ENCODE results near the gene HTR3E.
"Not testable (repeated sequence)": the region's sequence is repeated elsewhere in the genome, so short reads cannot be mapped to it uniquely, and the experiment has no call there.

HTR3E gene, protein sequence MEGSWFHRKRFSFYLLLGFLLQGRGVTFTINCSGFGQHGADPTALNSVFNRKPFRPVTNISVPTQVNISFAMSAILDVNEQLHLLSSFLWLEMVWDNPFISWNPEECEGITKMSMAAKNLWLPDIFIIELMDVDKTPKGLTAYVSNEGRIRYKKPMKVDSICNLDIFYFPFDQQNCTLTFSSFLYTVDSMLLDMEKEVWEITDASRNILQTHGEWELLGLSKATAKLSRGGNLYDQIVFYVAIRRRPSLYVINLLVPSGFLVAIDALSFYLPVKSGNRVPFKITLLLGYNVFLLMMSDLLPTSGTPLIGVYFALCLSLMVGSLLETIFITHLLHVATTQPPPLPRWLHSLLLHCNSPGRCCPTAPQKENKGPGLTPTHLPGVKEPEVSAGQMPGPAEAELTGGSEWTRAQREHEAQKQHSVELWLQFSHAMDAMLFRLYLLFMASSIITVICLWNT

DNA sequence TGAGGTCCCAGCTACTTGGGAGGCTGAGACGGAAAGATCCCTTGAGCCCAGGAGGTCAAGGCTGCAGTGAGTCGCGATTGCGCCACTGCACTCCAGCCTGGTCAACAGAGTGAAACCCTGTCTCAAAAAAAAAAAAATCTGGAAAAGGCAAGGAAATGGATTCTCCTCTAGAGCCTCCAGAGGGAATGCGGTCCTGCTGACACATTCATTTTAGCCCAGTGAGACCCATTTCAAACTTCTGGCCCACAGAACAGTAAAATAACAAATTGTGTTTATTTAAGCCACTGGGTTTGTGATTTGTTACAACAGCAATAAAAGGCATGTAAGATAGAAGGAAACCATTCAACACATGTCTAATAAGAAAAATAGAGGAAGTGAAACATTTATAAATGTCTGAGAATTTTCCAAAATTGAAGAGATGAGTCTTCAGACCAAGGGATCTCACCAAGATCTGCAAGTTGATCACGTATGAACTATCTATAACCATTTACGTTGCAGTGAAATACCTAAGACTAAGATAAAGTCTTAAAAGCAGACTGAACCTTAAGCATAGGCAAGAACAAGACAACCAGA, at the start of gene HTR3E:
TSS of gene HTR3E (plus strand) at position 254 of the 573 bp plus-strand sequence. CDS start 466 bp downstream, outside the sequence.
- no peak for DNase-seq (ENCODE audit: low spot score)

DNA sequence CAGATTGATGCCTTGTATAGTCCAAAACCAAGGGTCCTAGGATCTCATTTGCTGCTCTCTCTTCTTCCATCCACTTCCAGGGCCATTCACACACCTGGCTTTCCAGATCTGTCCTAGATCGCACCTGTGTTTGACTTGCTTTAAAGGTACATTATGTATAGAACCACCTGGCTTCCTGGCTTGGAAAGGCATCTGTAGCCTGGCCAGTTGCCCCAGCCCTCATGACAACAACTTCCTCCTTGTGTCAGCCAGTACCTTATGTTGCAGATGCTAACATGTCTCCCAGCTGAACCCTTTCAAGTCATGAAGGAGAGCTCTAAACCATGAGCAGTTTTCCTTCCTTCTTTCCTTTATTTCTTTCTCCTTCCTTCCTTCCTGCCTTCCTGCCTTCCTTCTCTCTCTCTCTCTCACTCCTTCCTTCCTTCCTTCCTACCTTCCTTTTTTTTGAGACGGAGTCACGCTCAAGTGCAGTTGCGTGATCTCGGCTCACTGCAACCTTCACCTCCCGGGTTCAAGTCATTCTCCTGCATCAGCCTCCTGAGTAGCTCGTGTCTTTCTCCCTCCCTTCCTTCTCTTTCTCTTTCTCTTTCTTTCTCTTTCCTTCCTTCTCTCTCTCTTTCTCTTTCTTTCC, 46.5 kb upstream of the HTR3E start:
- DNase-seq (ENCODE audit: low spot score) = no peak

DNA sequence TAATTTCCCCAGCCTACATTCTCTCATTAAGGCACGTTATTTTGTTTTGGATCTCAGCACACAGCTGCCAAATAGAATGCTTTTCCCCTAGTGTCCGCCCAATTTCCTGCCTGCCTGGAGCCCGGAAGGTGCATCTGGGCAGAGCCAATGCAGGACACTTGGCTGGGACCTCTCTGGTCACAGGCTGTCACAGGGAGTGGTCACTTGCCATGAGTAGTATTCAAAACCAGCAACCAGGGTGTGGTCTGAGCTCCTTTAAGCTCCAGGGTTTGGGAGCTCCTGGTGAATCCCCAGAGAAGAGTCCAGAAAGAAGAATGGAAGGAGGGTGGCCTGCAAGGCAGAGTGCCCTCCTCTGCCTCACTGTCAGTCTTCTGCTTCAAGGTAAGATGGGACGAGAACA, 44.1 kb upstream of the HTR3E start, which contains the start of gene HTR3C:
TSS of gene HTR3C (plus strand) at position 281 of the 400 bp plus-strand sequence. CDS start at position 315, 34 bp downstream.
- DNase-seq (ENCODE audit: low spot score) = no peak

DNA sequence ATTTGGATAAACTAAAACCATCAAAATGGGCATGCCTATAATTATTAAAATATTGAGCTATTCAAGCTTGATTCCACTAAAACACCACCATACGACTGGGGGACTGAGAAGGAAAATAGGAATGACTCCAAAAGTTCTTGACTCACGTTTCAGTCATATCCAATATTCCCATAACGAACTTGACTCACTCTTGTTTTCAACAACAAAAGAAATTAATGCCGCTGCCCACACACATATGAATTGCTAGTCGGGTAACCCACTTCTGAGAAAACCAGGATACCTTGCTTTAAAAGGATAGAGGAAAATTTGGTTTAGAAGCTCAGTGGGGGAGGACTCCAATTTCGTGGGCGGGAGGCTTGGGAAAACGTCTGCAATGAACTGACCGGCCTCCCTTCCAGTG, 38.8 kb upstream of the HTR3E start:
- DNase-seq (ENCODE audit: low spot score) = no peak

DNA sequence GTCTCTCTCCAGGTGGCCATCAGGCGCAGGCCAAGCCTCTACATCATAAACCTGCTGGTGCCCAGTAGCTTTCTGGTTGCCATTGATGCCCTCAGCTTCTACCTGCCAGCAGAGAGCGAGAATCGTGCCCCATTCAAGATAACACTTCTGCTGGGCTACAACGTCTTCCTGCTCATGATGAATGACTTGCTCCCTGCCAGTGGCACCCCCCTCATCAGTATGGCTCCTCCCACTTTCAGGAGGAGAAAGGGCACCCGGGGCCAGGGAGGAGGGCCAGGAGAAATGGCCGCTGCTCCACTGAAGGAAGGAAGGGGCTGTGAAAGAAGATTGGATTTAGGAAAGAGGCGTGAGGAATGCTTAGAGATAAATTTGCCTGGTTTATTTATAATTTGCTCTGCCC, 37.4 kb upstream of the HTR3E start:
- DNase-seq (ENCODE audit: low spot score) = no peak

DNA sequence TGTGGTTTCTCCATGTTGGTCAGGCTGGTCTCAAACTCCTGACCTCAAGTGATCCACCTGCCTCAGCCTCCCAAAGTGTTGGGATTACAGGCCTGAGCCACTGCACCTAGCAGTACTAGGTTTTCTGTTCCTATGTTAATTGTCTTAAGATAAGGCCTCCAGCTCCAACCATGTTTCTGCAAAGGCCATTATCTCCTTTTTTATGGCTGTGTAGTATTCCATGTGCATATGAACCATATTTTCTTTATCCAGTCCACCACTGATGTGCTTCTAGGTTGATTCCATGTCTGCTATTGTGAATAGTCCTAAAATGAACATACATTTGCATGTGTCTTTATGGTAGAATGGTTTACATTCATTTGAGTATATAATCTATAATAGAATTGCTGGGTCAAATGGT, 34.2 kb upstream of the HTR3E start:
- DNase-seq (ENCODE audit: low spot score) = no peak

DNA sequence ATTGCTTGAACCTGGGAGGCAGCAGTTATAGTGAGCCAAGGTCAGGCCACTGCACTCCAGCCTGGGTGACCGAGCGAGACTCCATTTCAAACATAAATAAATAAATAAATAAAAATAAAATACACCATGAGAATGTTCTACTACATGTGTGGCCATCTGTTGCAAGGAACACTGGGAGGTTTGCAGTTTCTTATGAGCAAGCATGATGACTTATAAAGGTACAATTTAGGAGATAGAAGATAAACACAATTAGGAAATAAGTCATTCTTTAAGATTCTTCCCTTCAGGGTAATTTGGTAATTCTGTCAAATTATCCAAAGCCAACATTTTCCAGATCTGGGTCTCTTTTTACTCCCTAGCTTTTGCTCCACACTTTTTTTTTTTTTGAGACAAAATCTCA, 30.7 kb upstream of the HTR3E start:
- DNase-seq (ENCODE audit: low spot score) = no peak

DNA sequence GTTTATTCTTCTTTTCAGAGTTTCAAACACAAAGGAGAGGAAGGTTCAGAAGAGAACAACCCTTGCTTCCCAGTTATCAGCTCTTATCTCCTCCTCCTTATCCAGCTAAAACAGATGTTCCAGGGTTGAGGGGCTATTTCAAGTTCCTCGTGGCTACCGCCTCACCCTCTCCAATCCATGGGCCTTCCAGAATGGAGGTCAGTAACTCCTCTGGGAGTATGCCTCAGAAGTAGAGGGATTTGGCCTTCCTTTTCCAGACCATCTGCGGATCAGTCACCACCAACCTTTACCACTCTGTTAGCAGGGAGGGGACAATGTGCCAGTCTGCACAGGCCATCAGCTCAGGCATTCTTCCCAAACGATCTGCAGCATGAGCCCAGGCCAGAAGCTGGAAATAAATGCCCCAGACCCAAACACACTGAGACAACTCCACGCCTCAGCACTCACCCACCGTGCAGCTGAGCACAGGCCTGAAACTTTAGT, 29.2 kb upstream of the HTR3E start:
- DNase-seq (ENCODE audit: low spot score) = no peak

DNA sequence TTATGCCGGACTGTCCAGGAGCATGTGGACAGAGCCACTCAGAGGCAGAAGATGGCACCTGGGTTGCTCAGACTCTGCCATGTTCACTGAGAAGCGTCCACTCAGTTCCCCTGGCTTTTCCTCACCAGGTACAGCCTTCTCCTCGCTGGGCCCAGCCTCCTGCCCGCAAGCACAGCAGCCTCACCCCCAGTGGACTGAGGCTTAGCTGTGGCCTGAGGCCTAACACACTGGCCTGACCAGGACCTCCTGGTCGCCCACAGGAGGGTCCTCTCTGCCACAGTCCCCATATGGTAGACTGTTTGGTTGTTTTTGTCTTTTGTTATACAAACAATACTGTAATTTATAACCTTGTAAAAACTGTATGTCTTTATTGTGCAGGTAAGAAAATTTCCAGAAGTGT, 28.5 kb upstream of the HTR3E start:
- DNase-seq (ENCODE audit: low spot score) = no peak

DNA sequence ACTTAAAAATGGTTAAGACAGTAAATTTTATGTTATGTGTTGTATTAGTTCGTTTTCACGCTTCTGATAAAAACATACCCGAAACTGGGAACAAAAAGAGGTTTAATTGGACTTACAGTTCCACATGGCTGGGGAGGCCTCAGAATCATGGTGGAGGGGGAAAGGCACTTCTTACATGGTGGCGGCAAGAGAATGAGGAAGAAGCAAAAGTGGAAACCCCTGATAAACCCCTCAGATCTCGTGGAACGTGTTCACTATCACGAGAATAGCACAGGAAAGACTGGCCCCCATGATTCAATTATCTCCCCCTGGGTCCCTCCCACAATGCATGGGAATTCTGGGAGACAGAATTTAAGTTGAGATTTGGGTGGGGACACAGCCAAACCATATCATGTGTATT, 25.7 kb upstream of the HTR3E start:
- not testable (repeated sequence) for DNase-seq (ENCODE audit: low spot score)

DNA sequence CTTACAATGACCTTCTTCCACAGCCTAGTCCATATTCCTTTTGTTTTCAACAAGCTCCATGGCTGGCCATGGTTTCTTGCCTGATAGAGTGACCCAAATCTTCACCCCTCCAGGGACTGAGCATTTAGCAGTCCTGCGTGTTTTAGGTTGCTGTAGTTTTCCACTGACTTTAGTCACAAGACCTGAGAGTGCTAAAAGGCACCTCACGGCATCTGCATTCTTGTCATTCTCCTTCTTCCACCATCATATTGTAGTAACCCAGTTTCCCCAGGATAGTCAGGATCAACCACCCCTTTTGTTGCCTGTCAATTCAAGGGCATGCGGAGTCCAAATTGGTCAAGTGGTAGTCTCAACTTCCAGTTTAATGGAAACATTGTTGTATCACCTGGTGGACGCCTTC, 23.2 kb upstream of the HTR3E start:
- no peak for DNase-seq (ENCODE audit: low spot score)

DNA sequence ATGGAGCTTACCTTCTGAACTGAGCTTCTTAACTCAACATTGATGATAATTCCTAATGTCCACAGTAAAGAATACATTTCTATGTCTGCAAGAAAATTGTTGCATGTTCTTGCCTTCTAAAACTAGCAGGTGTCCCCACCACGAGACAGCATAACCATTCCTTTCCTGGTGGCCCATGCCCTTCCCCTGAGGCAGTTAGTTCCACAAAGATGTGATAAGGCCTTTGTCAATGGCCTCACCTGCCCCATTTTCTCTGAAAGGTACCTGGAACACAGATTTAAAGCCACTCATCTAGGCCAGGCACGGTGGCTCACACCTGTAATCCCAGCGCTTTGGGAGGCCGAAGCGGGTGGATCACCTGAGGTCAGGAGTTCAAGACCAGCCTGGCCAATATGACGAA, 21.0 kb upstream of the HTR3E start:
- DNase-seq (ENCODE audit: low spot score) = no peak

DNA sequence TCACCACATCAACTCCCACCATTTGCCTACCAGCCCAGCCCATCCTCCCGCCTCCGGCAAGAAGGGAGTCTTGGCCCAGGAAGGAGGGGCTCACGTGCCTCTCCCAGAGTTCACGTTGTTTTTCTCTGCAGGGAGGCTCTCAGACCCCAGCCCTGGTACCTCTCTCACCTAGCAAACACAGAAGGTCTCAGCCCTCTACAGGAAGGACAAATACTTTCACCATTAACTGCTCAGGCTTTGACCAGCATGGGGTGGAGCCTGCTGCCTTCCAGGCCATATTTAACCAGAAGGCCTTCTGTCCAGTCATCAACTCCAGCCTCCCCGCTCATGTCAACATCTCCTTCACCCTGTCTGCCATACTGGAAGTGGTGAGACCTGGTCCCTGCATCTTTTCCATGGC, 19.0 kb upstream of the HTR3E start:
- DNase-seq (ENCODE audit: low spot score) = no peak

DNA sequence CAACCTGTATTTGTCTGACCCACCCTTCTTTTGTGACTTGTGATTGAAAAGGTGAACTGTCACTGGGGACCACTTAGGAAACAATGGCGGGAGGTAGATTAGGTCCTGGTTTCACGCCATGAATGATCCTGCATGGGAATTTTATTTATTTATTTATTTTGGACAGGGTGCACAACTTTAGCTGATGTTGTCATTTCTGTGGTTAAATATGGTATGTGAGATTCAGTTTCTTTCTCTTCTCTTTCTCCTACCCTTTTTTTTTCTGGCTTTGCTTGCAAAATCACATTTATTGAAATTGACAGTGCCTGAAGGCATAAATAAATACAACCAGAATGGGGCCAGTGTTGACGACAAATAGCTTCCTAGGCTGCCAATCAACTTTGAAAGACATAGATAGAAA, 18.0 kb upstream of the HTR3E start:
- no peak for DNase-seq (ENCODE audit: low spot score)

DNA sequence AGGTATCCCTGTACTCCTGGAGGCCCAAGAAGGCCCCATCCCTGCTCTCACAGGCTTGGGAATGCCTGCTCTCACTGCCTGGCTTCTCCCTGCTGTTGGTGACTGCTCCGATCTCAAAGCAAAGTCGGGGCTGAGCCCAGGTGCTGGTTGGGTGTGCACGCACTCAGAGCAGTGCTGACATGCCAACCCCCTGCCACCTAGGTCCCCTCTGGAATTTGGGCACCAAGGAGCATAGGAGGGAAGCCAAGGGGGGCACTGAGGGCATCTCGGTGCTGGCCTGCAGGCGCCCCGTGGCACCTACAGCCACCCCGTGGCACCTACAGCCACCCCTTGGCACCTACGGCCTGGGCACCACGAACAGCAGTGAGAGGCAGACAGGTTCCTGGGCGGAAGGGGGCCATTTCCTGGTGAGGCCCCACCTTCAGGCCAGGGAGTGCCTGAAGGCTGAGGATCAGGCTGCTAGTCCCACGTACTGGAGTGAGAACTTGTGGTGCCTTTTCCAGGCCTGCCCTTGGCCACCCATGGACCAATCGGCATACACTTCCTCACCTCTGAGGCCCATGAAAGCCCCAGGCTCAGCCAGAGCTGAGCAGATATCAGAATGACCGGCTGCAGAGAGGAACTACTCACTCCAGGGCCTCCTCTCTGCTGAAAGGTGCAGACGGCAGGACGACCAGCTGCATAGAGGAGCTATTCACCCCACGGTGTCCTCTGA, 15.6 kb upstream of the HTR3E start:
- DNase-seq (ENCODE audit: low spot score) = no peak

DNA sequence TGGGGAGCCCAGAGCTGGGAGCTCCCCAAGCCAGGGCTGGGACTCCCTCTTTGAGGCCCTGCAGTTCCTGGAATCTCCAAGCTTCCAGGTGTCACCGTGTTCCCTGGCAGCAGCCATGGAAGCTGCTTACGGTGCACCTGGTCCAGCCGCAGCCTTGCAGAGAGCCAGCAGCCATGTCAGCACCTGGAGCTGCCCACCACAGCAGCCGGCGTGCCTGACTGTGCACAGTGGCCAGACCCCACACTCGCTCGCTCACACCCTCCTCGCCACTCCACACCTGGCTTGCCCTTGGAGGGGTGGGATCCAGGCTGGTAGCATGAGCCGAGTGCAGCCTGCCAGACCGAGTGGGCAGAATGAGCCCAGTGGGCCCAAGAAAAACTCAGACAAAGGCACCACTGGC, 14.8 kb upstream of the HTR3E start:
- DNase-seq (ENCODE audit: low spot score) = no peak

DNA sequence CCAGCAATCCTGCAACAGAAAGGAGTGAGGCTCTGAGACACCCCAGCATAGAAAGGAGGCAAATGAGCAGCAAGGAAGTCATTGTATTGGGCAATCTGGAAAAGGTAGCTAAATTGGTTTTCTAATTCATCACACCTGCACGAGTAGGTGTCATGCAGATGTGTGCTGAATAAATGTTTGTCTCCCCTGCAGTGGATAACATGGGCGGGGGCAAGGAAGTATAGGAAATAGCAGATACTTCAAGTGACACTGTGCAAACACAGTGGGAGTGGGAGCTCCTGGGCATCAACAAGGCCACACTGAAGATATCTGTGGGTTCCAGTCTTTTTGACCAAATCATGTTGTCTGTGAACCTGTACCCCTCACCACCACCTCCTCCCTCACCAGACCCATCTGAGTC, 14.4 kb upstream of the HTR3E start:
- no peak for DNase-seq (ENCODE audit: low spot score)

DNA sequence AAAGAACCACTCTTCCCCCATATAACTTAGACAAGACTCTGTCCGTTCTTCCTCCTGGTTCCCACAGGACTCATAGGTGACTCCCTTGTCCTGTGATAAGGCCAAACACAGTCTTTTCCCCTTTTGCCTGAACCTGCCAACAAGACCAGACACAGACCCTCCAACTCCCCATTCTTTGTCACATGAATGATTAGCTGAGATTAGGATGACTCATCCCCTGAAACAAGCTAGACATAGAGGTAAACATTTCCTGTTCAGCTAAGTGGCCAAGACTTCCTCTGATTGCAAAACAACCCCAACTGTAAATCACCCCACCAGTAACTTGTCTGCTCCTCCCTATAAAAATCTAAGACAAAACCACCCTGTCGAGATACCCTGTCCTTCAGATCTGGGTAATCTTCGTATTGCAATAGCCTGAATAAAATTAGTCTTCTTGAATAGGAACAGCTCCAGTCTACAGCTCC, 11.4 kb upstream of the HTR3E start:
- no peak for DNase-seq (ENCODE audit: low spot score)

DNA sequence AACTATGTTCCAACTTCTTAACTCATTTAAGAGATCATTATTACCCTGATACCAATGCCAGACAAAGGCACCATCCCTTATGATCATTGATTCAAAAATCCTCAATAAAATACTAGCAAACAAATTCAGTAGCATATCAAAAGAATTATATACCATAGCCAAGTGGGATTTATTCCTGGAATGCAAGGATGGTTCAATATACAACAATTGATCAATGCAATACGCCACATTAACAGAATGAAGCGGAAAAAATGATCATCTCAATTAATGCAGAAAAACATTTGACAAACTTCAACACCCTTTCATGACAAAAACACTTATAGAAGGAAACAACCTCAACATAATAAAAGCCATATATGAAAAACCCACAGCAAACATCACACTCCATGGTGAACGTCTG, 4.7 kb upstream of the HTR3E start:
- no peak for DNase-seq (ENCODE audit: low spot score)

DNA sequence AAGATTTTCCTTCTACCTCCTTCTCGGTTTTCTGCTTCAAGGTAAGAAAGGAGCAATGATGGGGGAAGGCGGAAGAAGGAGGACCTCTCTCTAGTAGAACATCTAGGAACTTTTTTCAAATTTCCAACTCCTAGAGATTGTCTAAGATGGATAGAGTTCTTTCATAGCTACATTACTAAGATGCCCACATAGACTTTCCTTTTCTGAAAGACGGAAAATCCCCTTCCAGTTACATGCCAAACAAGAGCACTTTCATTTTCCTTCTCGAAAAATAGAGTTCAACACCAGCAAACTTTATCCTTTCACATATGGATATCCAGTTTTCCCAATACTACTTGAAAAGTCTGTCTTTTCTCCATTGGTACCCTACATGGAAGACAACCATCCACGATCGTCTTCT, 692 bp downstream of the HTR3E start:
- DNase-seq (ENCODE audit: low spot score) = no peak

DNA sequence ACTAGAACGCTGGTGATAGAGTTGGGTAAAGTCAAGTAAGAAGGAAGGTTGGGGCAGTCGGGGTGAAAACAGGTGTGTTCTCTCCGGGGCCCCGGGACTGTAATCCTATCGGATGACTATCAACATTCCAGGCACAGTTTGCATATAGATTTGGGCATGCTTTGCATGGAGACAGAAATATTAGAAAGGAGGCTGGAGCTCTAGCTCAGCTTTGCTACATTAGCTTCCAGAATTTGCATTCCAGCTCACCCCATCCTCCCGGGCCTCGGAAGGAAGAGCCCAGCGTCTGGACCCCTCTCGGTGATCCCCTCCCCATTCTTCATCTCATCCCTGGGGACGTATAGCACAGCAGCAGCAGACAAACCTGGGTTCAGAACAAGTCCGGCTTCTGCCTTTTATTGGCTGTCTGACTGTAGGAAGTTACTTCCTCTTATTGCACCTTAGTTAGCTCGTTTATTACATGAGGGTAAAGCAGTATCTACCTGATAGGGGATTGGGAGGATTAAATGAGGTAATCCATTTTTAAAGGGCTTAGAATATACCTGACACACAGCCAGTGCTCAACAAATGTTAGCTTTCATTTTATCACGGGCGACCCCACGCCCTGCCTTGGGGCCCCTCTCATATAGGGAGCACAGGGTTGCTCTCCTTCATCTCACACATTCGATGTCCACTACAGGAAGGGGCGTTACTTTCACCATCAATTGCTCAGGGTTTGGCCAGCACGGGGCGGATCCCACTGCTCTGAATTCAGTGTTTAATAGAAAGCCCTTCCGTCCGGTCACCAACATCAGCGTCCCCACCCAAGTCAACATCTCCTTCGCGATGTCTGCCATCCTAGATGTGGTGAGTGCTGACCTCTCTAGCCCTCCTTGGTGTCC, 3.2 kb downstream of the HTR3E start:
- DNase-seq (ENCODE audit: low spot score) = no peak

Data from NAMALWA (cell line).